A673 (cell line): Measurements from ENCODE around the gene PTPRQ.

Experiments used
- CTCF ChIP-seq: fragments of 300-800, 200-600 bp; sonication (generic); conservative IDR thresholded peaks from 2 replicates; pipeline ENCODE4 v1.5.1; 2017; ENCODE audit warnings: low read depth, mild to moderate bottlenecking, antibody characterized with exemption, low read length, moderate library complexity, mixed read lengths
- EZH2 ChIP-seq: fragments of 200-600 bp; sonication (generic); IDR thresholded peaks from 2 replicates; pipeline ENCODE4 v1.6.1; 2017; ENCODE audit warnings: borderline replicate concordance, low read depth, mild to moderate bottlenecking, mixed read lengths, antibody characterized with exemption, low read length; ENCODE audit not compliant: poor library complexity, severe bottlenecking

- TF ChIP-seq CTCF: no peak
- TF ChIP-seq EZH2: no peak
These were observed 266.9 kb downstream of the PTPRQ start for GRCh38 chr12:80710727-80711449.
